RWPE2 (cell line): ENCODE results near the gene SLC66A2.

Experiments used
- ATAC-seq: fragments of 200-7000 bp; cut with Tn5 transposase; 3 replicates; pipeline ENCODE4 v1.9.1; 2021; ENCODE audit warnings: low read depth
- DNase-seq: peaks from one replicate; pipeline ENCODE4 v3.0.0-alpha.2; 2020; ENCODE audit warnings: low spot score
- H3K27ac ChIP-seq: fragments of 450-650 bp; 2 replicates; pipeline ENCODE4 v1.5.1; 2017; ENCODE audit warnings: mild to moderate bottlenecking; ENCODE audit not compliant: poor library complexity, severe bottlenecking
- H3K27me3 ChIP-seq: fragments of 250-450 bp; sonication (Bioruptor Pico); 2 replicates; pipeline ENCODE4 v1.5.1; 2021; ENCODE audit warnings: mild to moderate bottlenecking, moderate library complexity; ENCODE audit not compliant: insufficient read depth, poor library complexity, severe bottlenecking
- H3K36me3 ChIP-seq: fragments of 250-450 bp; sonication (Bioruptor Pico); 2 replicates; pipeline ENCODE4 v1.5.1; 2020; ENCODE audit warnings: low read depth, mild to moderate bottlenecking, moderate library complexity
- H3K4me1 ChIP-seq: fragments of 250-450 bp; sonication (Bioruptor Pico); 2 replicates; pipeline ENCODE4 v1.5.1; 2021; ENCODE audit warnings: mild to moderate bottlenecking, moderate library complexity; ENCODE audit not compliant: insufficient read depth, poor library complexity, severe bottlenecking
- H3K4me3 ChIP-seq: fragments of 250-450 bp; sonication (Bioruptor Pico); 2 replicates; pipeline ENCODE4 v1.5.1; 2021; ENCODE audit warnings: mild to moderate bottlenecking, moderate library complexity; ENCODE audit not compliant: severe bottlenecking
- H3K9me3 ChIP-seq: fragments of 250-450 bp; sonication (Bioruptor Pico); 2 replicates; pipeline ENCODE4 v1.5.1; 2021; ENCODE audit warnings: mild to moderate bottlenecking, moderate library complexity; ENCODE audit not compliant: severe bottlenecking
- CTCF ChIP-seq: fragments of 450-650 bp; IDR thresholded peaks from one replicate; pipeline ENCODE4 v1.5.1; 2017; ENCODE audit warnings: mild to moderate bottlenecking, moderate library complexity; ENCODE audit not compliant: poor library complexity, severe bottlenecking

SLC66A2 gene

GRCh38 chr18:79864006-79864725 is 87.3 kb downstream of the SLC66A2 start:
- ATAC-seq (no peak), DNase-seq (no peak)
- H3K27ac ChIP-seq, result no peak overlapping the region
- no peak for TF ChIP-seq CTCF
- no peak overlapping the region for H3K4me3 ChIP-seq
- H3K4me1 ChIP-seq, result no peaks in the 10 kb centered on the region
- no peaks in the 10 kb centered on the region for H3K36me3 ChIP-seq
- peaks cover 11% of the 10 kb centered on the region for H3K27me3 ChIP-seq
- H3K9me3 ChIP-seq, result no peaks in the 10 kb centered on the region

GRCh38 chr18:79863161-79864005 is 88.1 kb downstream of the SLC66A2 start:
- H3K27ac ChIP-seq, result no peak overlapping the region
- H3K9me3 ChIP-seq, result no peaks in the 10 kb centered on the region
- H3K4me1 ChIP-seq, result no peaks in the 10 kb centered on the region
- DNase-seq, result no peak
- TF ChIP-seq CTCF, result no peak
- no peaks in the 10 kb centered on the region for H3K36me3 ChIP-seq
- no peak overlapping the region for H3K4me3 ChIP-seq
- H3K27me3 ChIP-seq, result peaks cover 11% of the 10 kb centered on the region
- ATAC-seq, result no peak

- no peaks in the 10 kb centered on the region for H3K36me3 ChIP-seq
- peaks cover 11% of the 10 kb centered on the region for H3K27me3 ChIP-seq
- H3K9me3 ChIP-seq, result no peaks in the 10 kb centered on the region
- H3K27ac ChIP-seq, result no peak overlapping the region
- no peak overlapping the region for H3K4me3 ChIP-seq
- H3K4me1 ChIP-seq, result no peaks in the 10 kb centered on the region
- DNase-seq, result no peak
- no peak for ATAC-seq
- no peak for TF ChIP-seq CTCF
These were observed 88.9 kb downstream of the SLC66A2 start for GRCh38 chr18:79862562-79862961.

GRCh38 chr18:79861687-79862086 is 89.8 kb downstream of the SLC66A2 start:
- Histone ChIP-seq H3K27me3 (peaks cover 11% of the 10 kb centered on the region), H3K27ac (no peak overlapping the region), H3K4me3 (no peak overlapping the region), H3K36me3 (no peaks in the 10 kb centered on the region), H3K9me3 (no peaks in the 10 kb centered on the region), H3K4me1 (no peaks in the 10 kb centered on the region)
- no peak for TF ChIP-seq CTCF
- ATAC-seq (no peak), DNase-seq (no peak)

GRCh38 chr18:79859314-79859713 is 92.1 kb downstream of the SLC66A2 start:
- DNase-seq (no peak), ATAC-seq (no peak)
- Histone ChIP-seq H3K36me3 (no peaks in the 10 kb centered on the region), H3K27ac (no peak overlapping the region), H3K27me3 (peaks cover 21% of the 10 kb centered on the region), H3K4me1 (no peaks in the 10 kb centered on the region), H3K4me3 (no peak overlapping the region), H3K9me3 (no peaks in the 10 kb centered on the region)
- no peak for TF ChIP-seq CTCF
